NCI-H2227 treated with DMSO at 0.1 percent for 48 hours (cell line): Measurements from ENCODE around the gene CAMK2N1.
A peak's percentile ranks its signal among the peaks of the same experiment; 100 is the strongest.
"Not testable (repeated sequence)": the region's sequence is repeated elsewhere in the genome, so short reads cannot be mapped to it uniquely, and the experiment has no call there.

Experiments used
- DNase-seq: peaks from one replicate; lab custom pipeline; 2025; lab: John Stamatoyannopoulos, UW

The CAMK2N1 gene

GRCh38 chr1:20496725-20497383 lies 10.8 kb upstream of the CAMK2N1 start:
- DNase-seq: not testable (repeated sequence)

GRCh38 chr1:20496241-20496661 lies 10.2 kb upstream of the CAMK2N1 start:
- DNase-seq: no peak

GRCh38 chr1:20495661-20496060 lies 9.7 kb upstream of the CAMK2N1 start:
- no peak for DNase-seq

GRCh38 chr1:20494609-20495311 lies 8.8 kb upstream of the CAMK2N1 start:
- no peak for DNase-seq

- peak; percentile 89 for DNase-seq
These were observed 8.0 kb upstream of the CAMK2N1 start for GRCh38 chr1:20493839-20494608.

- no peak for DNase-seq
These were observed 7.3 kb upstream of the CAMK2N1 start for GRCh38 chr1:20493309-20493708.

- DNase-seq: no peak
These were observed 6.7 kb upstream of the CAMK2N1 start for GRCh38 chr1:20492751-20493150.

GRCh38 chr1:20491866-20492265 lies 5.9 kb upstream of the CAMK2N1 start:
- no peak for DNase-seq

GRCh38 chr1:20491178-20491577 lies 5.2 kb upstream of the CAMK2N1 start:
- DNase-seq: no peak

- DNase-seq: peak; percentile 9
These were observed 1.2 kb upstream of the CAMK2N1 start for GRCh38 chr1:20487236-20487590.

- DNase-seq: peak; percentile 50
These were observed 636 bp upstream of the CAMK2N1 start for GRCh38 chr1:20486457-20487235.

GRCh38 chr1:20484519-20485462 lies 1.2 kb downstream of the CAMK2N1 start:
- DNase-seq: no peak

GRCh38 chr1:20483833-20484518 lies 2.0 kb downstream of the CAMK2N1 start:
- no peak for DNase-seq

GRCh38 chr1:20483098-20483832 lies 2.7 kb downstream of the CAMK2N1 start:
- DNase-seq: no peak

- DNase-seq: no peak
These were observed 4.1 kb downstream of the CAMK2N1 start for GRCh38 chr1:20481643-20482498.

GRCh38 chr1:20480951-20481617 lies 4.9 kb downstream of the CAMK2N1 start:
- peak; percentile 29 for DNase-seq

GRCh38 chr1:20480243-20480944 lies 5.6 kb downstream of the CAMK2N1 start:
- no peak for DNase-seq

GRCh38 chr1:20479840-20480239 lies 6.2 kb downstream of the CAMK2N1 start:
- DNase-seq: no peak
